Measurements from ENCODE around the gene VAV3. TPM values are rescaled to one million over a fixed set of nuclear protein-coding genes. Genes with fewer than 3 reads are reported as not detected.
A peak's percentile ranks its signal among the peaks of the same experiment; 100 is the strongest.
"Not testable (repeated sequence)": the region's sequence is repeated elsewhere in the genome, so short reads cannot be mapped to it uniquely, and the experiment has no call there.

VAV3 gene
- total RNA-seq, 1 experiment from 2014 or later: 5.3 TPM

GRCh38 chr1:107871259-107871658 lies 93.7 kb downstream of the VAV3 start:
- H3K36me3 ChIP-seq (replicated peaks; ENCODE audit: control insufficient read depth, insufficient read depth, low read length): no peaks in the 10 kb centered on the region
- H3K4me3 ChIP-seq (ENCODE audit: insufficient read depth, low read depth, low read length): no peak overlapping the region
- H3K27me3 ChIP-seq (ENCODE audit: control insufficient read depth, insufficient read depth, low read length): no peaks in the 10 kb centered on the region
- DNase-seq: no peak

GRCh38 chr1:107870696-107871095 lies 94.3 kb downstream of the VAV3 start:
- Histone ChIP-seq H3K27me3 (ENCODE audit: control insufficient read depth, insufficient read depth, low read length) (no peaks in the 10 kb centered on the region), H3K4me3 (ENCODE audit: insufficient read depth, low read depth, low read length) (no peak overlapping the region), H3K36me3 (replicated peaks; ENCODE audit: control insufficient read depth, insufficient read depth, low read length) (no peaks in the 10 kb centered on the region)
- DNase-seq: no peak

- no peak for DNase-seq
- Histone ChIP-seq H3K4me3 (ENCODE audit: insufficient read depth, low read depth, low read length) (no peak overlapping the region), H3K27me3 (ENCODE audit: control insufficient read depth, insufficient read depth, low read length) (no peaks in the 10 kb centered on the region; the same call in 1 of the 2 replicates), H3K36me3 (replicated peaks; ENCODE audit: control insufficient read depth, insufficient read depth, low read length) (no peaks in the 10 kb centered on the region)
Measured at GRCh38 chr1:107867897-107868296, 97.1 kb downstream of the VAV3 start.

- H3K27me3 ChIP-seq (ENCODE audit: control insufficient read depth, insufficient read depth, low read length): no peaks in the 10 kb centered on the region; the same call in 1 of the 2 replicates
- peak; percentile 15 for DNase-seq
- H3K36me3 ChIP-seq (replicated peaks; ENCODE audit: control insufficient read depth, insufficient read depth, low read length): no peaks in the 10 kb centered on the region
- H3K4me3 ChIP-seq (ENCODE audit: insufficient read depth, low read depth, low read length): no peak overlapping the region
Measured at GRCh38 chr1:107867422-107867821, 97.6 kb downstream of the VAV3 start.

GRCh38 chr1:107866870-107867269 lies 98.1 kb downstream of the VAV3 start:
- DNase-seq: no peak
- no peaks in the 10 kb centered on the region; the same call in 1 of the 2 replicates for H3K27me3 ChIP-seq (ENCODE audit: control insufficient read depth, insufficient read depth, low read length)
- no peaks in the 10 kb centered on the region for H3K36me3 ChIP-seq (replicated peaks; ENCODE audit: control insufficient read depth, insufficient read depth, low read length)
- no peak overlapping the region for H3K4me3 ChIP-seq (ENCODE audit: insufficient read depth, low read depth, low read length)

GRCh38 chr1:107865627-107866026 lies 99.4 kb downstream of the VAV3 start:
- Histone ChIP-seq H3K4me3 (ENCODE audit: insufficient read depth, low read depth, low read length) (no peak overlapping the region), H3K27me3 (ENCODE audit: control insufficient read depth, insufficient read depth, low read length) (no peaks in the 10 kb centered on the region; the same call in 1 of the 2 replicates), H3K36me3 (replicated peaks; ENCODE audit: control insufficient read depth, insufficient read depth, low read length) (no peaks in the 10 kb centered on the region)
- no peak for DNase-seq

GRCh38 chr1:107863342-107863741 lies 101.6 kb downstream of the VAV3 start:
- no peak for DNase-seq
- Histone ChIP-seq H3K36me3 (replicated peaks; ENCODE audit: control insufficient read depth, insufficient read depth, low read length) (no peaks in the 10 kb centered on the region), H3K4me3 (ENCODE audit: insufficient read depth, low read depth, low read length) (no peak overlapping the region), H3K27me3 (ENCODE audit: control insufficient read depth, insufficient read depth, low read length) (no peaks in the 10 kb centered on the region; the same call in 1 of the 2 replicates)

GRCh38 chr1:107862064-107862463 lies 102.9 kb downstream of the VAV3 start:
- no peaks in the 10 kb centered on the region; the same call in 1 of the 2 replicates for H3K27me3 ChIP-seq (ENCODE audit: control insufficient read depth, insufficient read depth, low read length)
- no peaks in the 10 kb centered on the region for H3K36me3 ChIP-seq (replicated peaks; ENCODE audit: control insufficient read depth, insufficient read depth, low read length)
- H3K4me3 ChIP-seq (ENCODE audit: insufficient read depth, low read depth, low read length): no peak overlapping the region
- DNase-seq: no peak

- DNase-seq: no peak
- H3K4me3 ChIP-seq (ENCODE audit: insufficient read depth, low read depth, low read length): no peak overlapping the region
- H3K27me3 ChIP-seq (ENCODE audit: control insufficient read depth, insufficient read depth, low read length): no peaks in the 10 kb centered on the region
- no peaks in the 10 kb centered on the region for H3K36me3 ChIP-seq (replicated peaks; ENCODE audit: control insufficient read depth, insufficient read depth, low read length)
Measured at GRCh38 chr1:107858323-107858722, 106.7 kb downstream of the VAV3 start.

- Histone ChIP-seq H3K36me3 (replicated peaks; ENCODE audit: control insufficient read depth, insufficient read depth, low read length) (no peaks in the 10 kb centered on the region), H3K27me3 (ENCODE audit: control insufficient read depth, insufficient read depth, low read length) (no peaks in the 10 kb centered on the region), H3K4me3 (ENCODE audit: insufficient read depth, low read depth, low read length) (no peak overlapping the region)
- DNase-seq: no peak
Measured at GRCh38 chr1:107851418-107851817, 113.6 kb downstream of the VAV3 start.

GRCh38 chr1:107844541-107845194 lies 120.3 kb downstream of the VAV3 start:
- not testable (repeated sequence) for H3K27me3 ChIP-seq (ENCODE audit: control insufficient read depth, insufficient read depth, low read length); H3K4me3 ChIP-seq (ENCODE audit: insufficient read depth, low read depth, low read length); DNase-seq; H3K36me3 ChIP-seq (replicated peaks; ENCODE audit: control insufficient read depth, insufficient read depth, low read length)

GRCh38 chr1:107843989-107844388 lies 121.0 kb downstream of the VAV3 start:
- Histone ChIP-seq H3K27me3 (ENCODE audit: control insufficient read depth, insufficient read depth, low read length) (no peaks in the 10 kb centered on the region), H3K36me3 (replicated peaks; ENCODE audit: control insufficient read depth, insufficient read depth, low read length) (no peaks in the 10 kb centered on the region), H3K4me3 (ENCODE audit: insufficient read depth, low read depth, low read length) (no peak overlapping the region)
- DNase-seq: no peak

GRCh38 chr1:107842241-107842640 lies 122.7 kb downstream of the VAV3 start:
- H3K4me3 ChIP-seq (ENCODE audit: insufficient read depth, low read depth, low read length): no peak overlapping the region
- H3K27me3 ChIP-seq (ENCODE audit: control insufficient read depth, insufficient read depth, low read length): no peaks in the 10 kb centered on the region
- no peaks in the 10 kb centered on the region for H3K36me3 ChIP-seq (replicated peaks; ENCODE audit: control insufficient read depth, insufficient read depth, low read length)
- no peak for DNase-seq

GRCh38 chr1:107840725-107841124 lies 124.3 kb downstream of the VAV3 start:
- H3K27me3 ChIP-seq (ENCODE audit: control insufficient read depth, insufficient read depth, low read length): no peaks in the 10 kb centered on the region
- no peaks in the 10 kb centered on the region for H3K36me3 ChIP-seq (replicated peaks; ENCODE audit: control insufficient read depth, insufficient read depth, low read length)
- no peak for DNase-seq
- H3K4me3 ChIP-seq (ENCODE audit: insufficient read depth, low read depth, low read length): no peak overlapping the region

GRCh38 chr1:107838056-107838455 lies 126.9 kb downstream of the VAV3 start:
- no peak for DNase-seq
- Histone ChIP-seq H3K36me3 (replicated peaks; ENCODE audit: control insufficient read depth, insufficient read depth, low read length) (no peaks in the 10 kb centered on the region), H3K27me3 (ENCODE audit: control insufficient read depth, insufficient read depth, low read length) (no peaks in the 10 kb centered on the region), H3K4me3 (ENCODE audit: insufficient read depth, low read depth, low read length) (no peak overlapping the region)
